Gastrocnemius medialis (tissue), 4 donors: ENCODE data around the gene POGK.

Source experiments
- CTCF ChIP-seq, 5 experiments: fragments of 450-650 bp in 3 of 5; fragments of 200-600 bp in 2 of 5; sonication (generic) in 2 of 5; IDR thresholded peaks in 4 of 5; conservative IDR thresholded peaks in 1 of 5; 1 replicate in 4 of 5; 2 replicates in 1 of 5; pipeline ENCODE4 v1.5.1; 2016 to 2019; ENCODE audit warnings: antibody characterized with exemption in 5 of 5, mild to moderate bottlenecking in 3 of 5, moderate library complexity in 3 of 5
- POLR2A ChIP-seq, 2 donors: fragments of 450-650 bp; IDR thresholded peaks; one replicate each; pipeline ENCODE4 v1.6.1; 2017; ENCODE audit warnings: antibody characterized with exemption in 2 of 2, mild to moderate bottlenecking in 2 of 2, moderate library complexity in 2 of 2

- TF ChIP-seq CTCF (IDR thresholded peaks at IDR 0.05 in 4 of 5, conservative IDR thresholded peaks at IDR 0.05 in 1 of 5), result no peak
- no peak for TF ChIP-seq POLR2A (IDR thresholded peaks at IDR 0.05)
These were observed 60.5 kb downstream of the POGK start for GRCh38 chr1:166899769-166900168.
